Activated T-cell treated with anti-CD3 and anti-CD28 coated beads, Interleukin-2, amount 50 U/mL, for 72 hours (primary cell): ENCODE data around the gene TRAF1. TPM values are rescaled to one million over a fixed set of nuclear protein-coding genes. Genes with fewer than 3 reads are reported as not detected.

Experiments
- ATAC-seq, 2 donors: fragments of 150-1000 bp; cut with Tn5 transposase; replicated peaks in 1 of 2; 2 replicates each; pipeline ENCODE4 v1.10.0; 2021; ENCODE audit warnings: moderate library complexity in 2 of 2, mild to moderate bottlenecking in 1 of 2
- DNase-seq, 2 donors: peaks; one replicate each; pipeline ENCODE4 v3.0.0; 2021 to 2022; ENCODE audit warnings: mixed read lengths in 1 of 2
- H3K27ac Mint-ChIP-seq: one replicate; pipeline ENCODE4 v1.8.0; 2022; ENCODE audit warnings: mild to moderate bottlenecking, moderate library complexity, mixed read lengths
- H3K27me3 Mint-ChIP-seq: one replicate; pipeline ENCODE4 v1.8.0; 2022; ENCODE audit warnings: low read depth, mixed read lengths
- H3K36me3 Mint-ChIP-seq, 2 donors: one replicate each; pipeline ENCODE4 v1.8.0; 2022; ENCODE audit warnings: mixed read lengths in 2 of 2, mild to moderate bottlenecking in 1 of 2; ENCODE audit not compliant: insufficient read depth in 2 of 2
- H3K4me1 Mint-ChIP-seq: one replicate; pipeline ENCODE4 v1.8.0; 2022; ENCODE audit warnings: low read depth, mixed read lengths
- H3K4me3 Mint-ChIP-seq, 2 donors: one replicate each; pipeline ENCODE4 v1.8.0; 2022; ENCODE audit warnings: mild to moderate bottlenecking in 2 of 2, mixed read lengths in 2 of 2, moderate library complexity in 2 of 2
- H3K9me3 Mint-ChIP-seq, 2 donors: one replicate each; pipeline ENCODE4 v1.8.0; 2022; ENCODE audit warnings: mixed read lengths in 2 of 2
- total RNA-seq, 2 donors: library from RNA; stranded (reverse); gene quantifications; one replicate each; pipeline ENCODE4 v1.2.3, GENCODE V29; 2022

TRAF1 gene
- total RNA-seq, 2 donors from 2014 or later = 91.6 to 101 TPM

DNA sequence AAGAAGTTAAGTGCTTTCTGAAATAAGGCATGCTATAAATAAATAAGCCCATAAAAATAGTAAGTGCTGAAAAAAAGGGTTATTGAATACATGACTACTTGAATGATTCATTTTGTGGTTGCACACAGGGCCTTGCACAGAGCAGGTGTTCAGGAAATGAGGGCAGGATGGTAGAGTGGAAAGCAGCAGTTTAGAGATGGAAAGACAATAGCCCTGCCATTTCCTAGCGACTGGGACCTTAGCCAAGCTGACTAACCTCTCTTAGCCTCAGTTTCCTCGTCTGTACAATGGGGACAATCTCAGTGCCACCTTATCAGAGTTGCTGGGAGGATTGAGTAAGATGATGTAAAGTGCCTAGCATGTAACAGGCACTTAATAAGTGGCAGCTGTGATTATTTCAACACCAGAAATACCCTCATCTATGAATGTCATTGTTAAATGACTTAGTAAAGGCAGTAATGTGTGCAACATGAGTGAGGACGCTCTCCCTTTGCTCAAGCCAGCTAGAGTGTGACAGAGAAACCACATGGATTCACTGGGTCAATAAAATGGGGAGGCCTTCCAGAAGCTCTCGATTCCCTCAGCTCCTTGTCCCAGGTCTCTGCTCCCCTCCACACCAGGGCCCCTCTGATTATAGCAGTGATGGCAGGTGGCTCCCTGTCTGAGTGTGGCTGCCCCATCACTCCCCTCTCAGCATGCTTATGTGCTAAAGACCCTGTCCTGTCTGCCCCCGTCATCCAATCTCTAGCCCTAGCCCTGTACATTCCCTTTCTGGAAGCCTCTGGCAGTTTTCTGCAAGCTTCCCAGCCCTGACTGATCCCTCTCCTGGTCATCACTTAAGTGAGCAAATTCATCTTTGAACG, 33.6 kb downstream of the TRAF1 start:
- H3K36me3 Mint-ChIP-seq = peaks cover 2% of the 10 kb centered on the region in 2 donors
- peak overlapping the region; percentile 100 for H3K27ac Mint-ChIP-seq
- H3K4me3 Mint-ChIP-seq = peak overlapping the region; percentile 75 to 88
- peaks cover 92% of the 10 kb centered on the region for H3K4me1 Mint-ChIP-seq
- peak; percentile 70 to 76 for DNase-seq
- ATAC-seq = peak; percentile 69 to 70
- H3K9me3 Mint-ChIP-seq = no peaks in the 10 kb centered on the region
- H3K27me3 Mint-ChIP-seq = no peaks in the 10 kb centered on the region

DNA sequence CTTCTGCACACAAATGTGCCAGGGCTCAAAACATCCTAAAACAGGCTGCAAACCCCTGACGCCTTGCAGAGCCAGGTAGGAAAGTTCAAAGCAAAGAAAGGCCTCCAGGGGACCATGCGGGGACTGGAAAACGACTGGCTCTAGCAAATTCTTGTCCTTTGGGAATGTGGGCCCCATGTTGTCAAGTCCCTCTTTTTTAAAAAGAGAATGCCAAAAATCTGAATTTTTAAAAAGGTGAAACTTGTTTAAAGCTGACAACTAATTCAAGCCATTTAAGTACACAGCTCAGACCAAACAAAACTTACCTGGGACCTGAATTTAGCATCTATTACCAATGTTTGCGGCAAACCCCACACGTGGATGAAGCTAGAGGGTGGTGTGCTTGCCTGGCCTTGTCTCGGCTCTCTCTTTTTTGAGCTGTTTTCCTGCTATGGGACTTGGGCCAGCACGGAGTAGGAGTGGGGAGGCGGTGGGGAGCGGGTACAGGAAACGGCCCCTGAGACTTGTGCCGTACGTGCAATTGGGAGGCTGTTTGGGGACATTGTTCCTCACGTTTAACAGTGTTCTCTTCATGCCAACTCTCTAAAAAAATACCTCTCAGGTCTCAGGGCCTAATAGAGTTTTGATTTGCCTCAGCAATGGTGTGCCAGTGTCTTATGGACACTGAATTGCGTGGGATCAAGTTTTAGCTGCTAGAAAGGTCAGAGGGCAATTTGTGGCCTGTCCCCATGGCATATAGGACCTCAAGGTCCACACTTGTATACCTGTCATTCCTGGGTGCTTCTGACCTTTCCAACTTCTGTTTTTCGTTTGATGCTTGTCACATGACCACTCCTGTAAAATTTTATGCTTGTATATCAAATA, 34.5 kb downstream of the TRAF1 start:
- Mint-ChIP-seq H3K4me3 (peak overlapping the region; percentile 75 to 88), H3K27ac (peak overlapping the region; percentile 100), H3K36me3 (peaks cover 2% of the 10 kb centered on the region in 2 donors), H3K4me1 (peaks cover 90% of the 10 kb centered on the region), H3K27me3 (no peaks in the 10 kb centered on the region), H3K9me3 (no peaks in the 10 kb centered on the region)
- DNase-seq = no peak
- peak; percentile 12 to 25 for ATAC-seq

DNA sequence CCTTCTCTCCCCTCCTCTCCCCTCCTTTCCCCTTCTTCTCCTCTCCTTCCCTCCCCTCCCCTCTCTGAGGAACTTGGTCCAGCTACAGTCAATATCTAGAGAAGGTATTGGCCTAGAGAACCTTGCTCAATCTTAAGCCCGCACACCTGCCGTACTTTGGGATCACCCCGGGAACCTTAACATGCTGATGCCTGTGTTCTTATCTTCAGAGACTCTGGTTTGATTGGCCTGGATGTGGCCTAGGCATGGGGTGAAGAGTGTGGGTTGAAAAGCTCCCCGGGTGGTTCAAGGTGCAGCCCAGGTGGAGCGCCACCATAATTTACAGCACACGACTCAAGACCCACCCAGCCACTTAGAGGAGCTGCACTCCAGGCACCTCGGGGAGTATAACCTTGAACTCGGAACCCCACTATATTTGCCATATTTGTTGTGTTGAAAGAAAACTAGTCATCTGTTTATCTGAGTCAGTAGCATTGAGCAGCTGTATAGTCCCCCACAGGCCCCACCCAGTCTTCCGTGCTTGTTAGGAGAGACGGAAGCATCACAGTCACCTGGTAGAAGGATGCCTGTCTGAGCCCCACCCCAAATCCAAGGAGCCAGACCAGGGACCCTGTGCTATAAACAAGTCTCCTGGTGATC, 35.2 kb downstream of the TRAF1 start:
- ATAC-seq = peak; percentile 61 to 65
- H3K27me3 Mint-ChIP-seq = no peaks in the 10 kb centered on the region
- H3K4me1 Mint-ChIP-seq = peaks cover 90% of the 10 kb centered on the region
- H3K9me3 Mint-ChIP-seq = no peaks in the 10 kb centered on the region
- peak; percentile 76 to 78 for DNase-seq
- H3K27ac Mint-ChIP-seq = peak overlapping the region; percentile 100
- H3K36me3 Mint-ChIP-seq = peaks cover 0 to 2% of the 10 kb centered on the region in 2 donors
- peak overlapping the region; percentile 75 to 88 for H3K4me3 Mint-ChIP-seq

DNA sequence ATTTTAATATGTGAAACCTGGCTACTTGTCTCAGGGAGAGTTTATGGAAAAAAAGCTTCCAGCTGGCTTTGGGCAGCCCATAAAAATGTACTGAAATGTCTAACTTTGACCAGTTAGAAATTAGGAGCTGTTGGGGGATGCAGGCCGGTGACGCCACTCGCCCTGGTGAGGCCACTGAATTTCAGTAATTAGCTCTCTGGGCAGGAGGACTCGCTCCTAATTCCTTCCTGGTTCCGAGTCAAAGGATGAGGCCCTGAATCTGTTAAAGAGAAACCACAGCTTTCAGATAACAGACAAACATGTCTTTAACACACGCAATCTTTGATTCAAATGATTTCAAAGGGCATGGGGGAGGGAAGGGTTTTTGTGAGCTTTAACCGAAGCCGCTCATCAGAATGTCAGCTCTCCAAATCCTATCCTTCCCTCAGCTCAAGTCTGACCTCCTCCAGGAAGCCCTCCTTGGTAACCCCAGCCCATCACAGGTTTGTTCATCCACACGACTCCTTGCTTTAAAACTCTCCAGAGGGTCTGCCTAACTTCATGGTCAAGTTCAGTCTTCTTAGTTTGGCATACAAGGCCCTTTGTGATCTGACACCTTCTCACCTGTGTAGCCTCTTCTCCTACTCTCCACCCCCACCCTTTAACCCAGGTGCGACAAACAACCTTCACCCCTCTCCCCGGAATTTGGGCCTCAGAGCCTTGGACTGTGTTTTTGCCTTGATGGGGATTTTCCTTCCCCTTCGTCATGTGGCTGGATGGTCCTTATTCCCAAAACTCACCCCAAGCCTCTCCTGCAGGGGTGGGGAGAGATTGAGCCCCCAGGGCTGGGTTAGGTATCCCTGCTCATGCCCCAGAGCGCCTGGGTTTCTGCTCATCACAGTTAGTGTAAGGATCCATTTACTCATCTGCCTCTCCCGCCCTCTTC, 36.0 kb downstream of the TRAF1 start:
- DNase-seq = no peak
- peak overlapping the region; percentile 75 to 88 for H3K4me3 Mint-ChIP-seq

DNA sequence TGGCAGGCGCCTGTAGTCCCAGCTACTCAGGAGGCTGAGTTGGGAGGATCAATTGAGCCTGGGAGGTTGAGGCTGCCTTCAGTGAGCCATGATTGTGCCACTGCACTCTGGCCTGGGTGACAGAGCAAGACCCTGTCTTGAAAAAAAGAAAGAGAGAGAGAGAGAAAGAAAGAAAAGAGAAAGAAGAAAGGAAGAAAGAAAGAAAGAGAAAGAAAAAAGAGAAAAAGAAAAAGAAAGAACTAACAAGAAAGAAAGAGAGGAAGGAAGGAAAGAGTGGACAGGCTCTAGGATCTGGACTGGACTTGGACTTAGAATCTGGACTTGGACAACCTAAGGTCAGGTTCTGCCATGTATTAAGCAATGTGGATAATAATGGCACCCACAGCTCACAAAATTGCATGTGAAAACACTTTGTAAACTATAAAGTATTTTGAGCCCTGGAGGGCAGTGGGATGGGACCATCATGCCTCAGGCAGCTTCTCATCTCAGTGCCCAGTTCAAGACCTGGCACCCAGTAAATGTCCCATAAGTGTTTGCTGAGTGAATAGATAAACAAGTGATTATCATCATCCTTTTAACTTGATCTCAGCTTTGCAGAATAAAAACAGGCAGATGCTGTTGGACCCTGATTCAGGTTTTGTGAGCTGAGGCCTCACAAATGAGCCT, 36.9 kb downstream of the TRAF1 start:
- no peaks in the 10 kb centered on the region for H3K27me3 Mint-ChIP-seq
- H3K27ac Mint-ChIP-seq = peak overlapping the region; percentile 100
- H3K4me3 Mint-ChIP-seq = peak overlapping the region; percentile 75 to 88
- H3K9me3 Mint-ChIP-seq = no peaks in the 10 kb centered on the region
- ATAC-seq = no peak
- peaks cover 84% of the 10 kb centered on the region for H3K4me1 Mint-ChIP-seq
- no peak for DNase-seq
- H3K36me3 Mint-ChIP-seq = peaks cover 0 to 2% of the 10 kb centered on the region in 2 donors

More for the DNA sequence above, 36.0 kb downstream of the TRAF1 start:
- ATAC-seq = peak in 1 of 2 donors; percentile 0
- peaks cover 90% of the 10 kb centered on the region for H3K4me1 Mint-ChIP-seq
- H3K27me3 Mint-ChIP-seq = no peaks in the 10 kb centered on the region
- peak overlapping the region; percentile 100 for H3K27ac Mint-ChIP-seq
- no peaks in the 10 kb centered on the region for H3K9me3 Mint-ChIP-seq
- peaks cover 0 to 2% of the 10 kb centered on the region in 2 donors for H3K36me3 Mint-ChIP-seq

DNA sequence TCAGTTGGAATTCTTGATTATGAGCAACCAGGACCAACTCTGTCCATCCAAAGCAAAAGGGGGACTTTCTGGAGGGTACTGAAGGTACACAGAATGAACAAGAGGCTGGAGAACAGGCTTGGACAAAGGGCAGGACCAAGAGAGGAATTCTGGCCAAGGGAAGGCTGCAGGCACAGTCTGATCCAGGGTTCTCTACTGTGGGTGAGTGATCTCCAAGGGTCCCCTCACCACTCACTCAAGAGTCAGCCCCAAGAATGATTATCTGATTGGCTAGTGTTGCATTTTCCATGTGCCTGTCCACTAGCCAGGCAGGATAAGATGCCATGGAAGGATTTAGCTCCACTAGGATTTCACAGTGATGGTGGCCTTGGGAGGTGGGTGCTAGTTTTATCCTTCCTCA, 38.0 kb downstream of the TRAF1 start:
- Mint-ChIP-seq H3K36me3 (peaks cover 0 to 2% of the 10 kb centered on the region in 2 donors), H3K4me3 (no peak overlapping the region), H3K27ac (peak overlapping the region; percentile 100), H3K9me3 (no peaks in the 10 kb centered on the region), H3K27me3 (no peaks in the 10 kb centered on the region), H3K4me1 (peaks cover 83% of the 10 kb centered on the region)
- ATAC-seq = no peak
- DNase-seq = no peak

DNA sequence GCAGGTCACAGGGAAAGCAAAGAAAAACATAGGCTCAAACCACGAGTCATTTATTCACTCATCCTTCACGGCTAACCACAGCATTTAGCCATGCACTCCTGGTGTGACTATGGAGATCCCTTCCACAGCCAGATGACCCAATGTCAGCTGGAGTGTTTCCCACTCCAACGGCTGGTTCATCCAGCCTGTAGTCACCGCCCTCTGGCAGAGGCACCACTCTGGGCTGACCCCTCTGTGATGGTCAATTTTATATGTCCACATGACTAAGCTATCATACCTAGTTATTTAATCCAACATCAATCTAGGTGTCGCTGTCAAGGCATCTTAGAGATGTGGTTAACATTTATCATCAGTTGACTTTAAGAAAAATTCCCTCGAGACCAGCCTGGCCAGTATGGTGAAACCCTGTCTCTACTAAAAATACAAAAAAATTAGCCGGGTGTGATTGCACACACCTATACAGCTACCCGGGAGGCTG, 40.1 kb downstream of the TRAF1 start:
- ATAC-seq (peak; percentile 3 to 25), DNase-seq (no peak)
- Mint-ChIP-seq H3K4me3 (no peak overlapping the region), H3K36me3 (no peaks in the 10 kb centered on the region), H3K27ac (peak overlapping the region; percentile 86), H3K27me3 (no peaks in the 10 kb centered on the region), H3K9me3 (no peaks in the 10 kb centered on the region), H3K4me1 (peaks cover 80% of the 10 kb centered on the region)

DNA sequence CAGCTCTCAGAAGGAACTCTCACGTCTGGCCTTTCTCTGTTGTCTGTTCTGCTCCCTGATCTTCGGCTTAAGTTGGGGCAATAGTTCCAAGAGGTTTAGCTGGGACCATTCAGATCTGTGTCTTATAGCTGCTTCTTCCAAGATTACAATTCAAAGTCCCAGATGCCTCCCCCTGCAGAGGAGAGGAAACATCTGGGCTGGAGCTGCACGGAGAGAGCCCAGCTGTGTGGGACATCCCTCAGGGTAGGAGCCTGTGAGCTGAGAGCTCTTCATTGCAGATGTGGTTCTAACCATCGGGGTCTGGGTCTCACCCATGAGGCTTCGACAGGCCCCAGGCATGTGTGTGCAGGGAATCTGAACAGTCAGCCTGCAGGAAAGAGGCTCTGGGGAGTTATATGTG, 40.6 kb downstream of the TRAF1 start:
- Mint-ChIP-seq H3K36me3 (no peaks in the 10 kb centered on the region), H3K27ac (peak overlapping the region; percentile 38), H3K4me1 (peaks cover 80% of the 10 kb centered on the region), H3K4me3 (no peak overlapping the region), H3K27me3 (no peaks in the 10 kb centered on the region), H3K9me3 (no peaks in the 10 kb centered on the region)
- no peak for DNase-seq
- ATAC-seq = no peak

DNA sequence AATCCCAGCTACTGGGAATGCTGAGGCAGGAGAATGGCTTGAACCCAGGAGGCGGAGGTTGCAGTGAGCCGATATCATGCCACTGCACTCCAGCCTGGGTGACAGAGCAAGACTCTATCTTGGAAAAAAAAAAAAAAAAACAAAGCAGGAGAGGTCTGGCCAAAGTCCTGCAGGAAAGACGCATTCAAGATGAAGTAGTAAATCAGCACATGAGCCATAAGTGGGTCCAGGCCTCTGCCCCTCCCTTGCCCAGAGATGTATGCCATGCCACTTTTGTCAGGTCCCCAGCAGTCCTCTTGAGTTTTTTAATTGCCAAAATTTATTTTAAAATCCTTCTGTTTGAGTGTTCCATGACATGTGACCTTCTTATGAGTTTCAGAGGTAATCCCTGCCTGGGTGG, 41.1 kb downstream of the TRAF1 start:
- ATAC-seq (no peak), DNase-seq (no peak)
- Mint-ChIP-seq H3K36me3 (no peaks in the 10 kb centered on the region), H3K4me3 (no peak overlapping the region), H3K9me3 (no peaks in the 10 kb centered on the region), H3K27ac (no peak overlapping the region), H3K4me1 (peaks cover 80% of the 10 kb centered on the region), H3K27me3 (no peaks in the 10 kb centered on the region)

DNA sequence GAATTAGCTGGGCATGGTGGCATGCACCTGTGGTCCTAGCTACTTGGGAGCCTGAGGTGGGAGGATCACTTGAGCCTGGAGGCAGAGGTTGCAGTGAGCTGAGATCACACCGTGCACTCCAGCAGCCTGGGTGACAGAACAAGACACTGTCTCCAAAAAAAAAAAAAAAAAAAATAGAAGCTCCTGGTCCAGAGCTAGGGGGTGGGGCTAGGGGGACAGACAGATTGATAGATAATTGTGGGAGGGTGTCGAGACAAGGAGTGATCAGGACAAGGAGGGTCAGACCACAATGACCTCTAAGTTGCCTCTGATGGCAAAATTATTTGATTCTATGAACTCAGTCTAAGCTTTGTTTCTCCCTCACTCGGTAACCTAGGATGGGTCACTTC, 43.0 kb downstream of the TRAF1 start:
- peak overlapping the region; percentile 54 for H3K27ac Mint-ChIP-seq
- peaks cover 0 to 2% of the 10 kb centered on the region in 2 donors for H3K36me3 Mint-ChIP-seq
- no peaks in the 10 kb centered on the region for H3K9me3 Mint-ChIP-seq
- ATAC-seq = no peak
- no peak for DNase-seq
- H3K27me3 Mint-ChIP-seq = no peaks in the 10 kb centered on the region
- peaks cover 81% of the 10 kb centered on the region for H3K4me1 Mint-ChIP-seq
- H3K4me3 Mint-ChIP-seq = no peak overlapping the region

DNA sequence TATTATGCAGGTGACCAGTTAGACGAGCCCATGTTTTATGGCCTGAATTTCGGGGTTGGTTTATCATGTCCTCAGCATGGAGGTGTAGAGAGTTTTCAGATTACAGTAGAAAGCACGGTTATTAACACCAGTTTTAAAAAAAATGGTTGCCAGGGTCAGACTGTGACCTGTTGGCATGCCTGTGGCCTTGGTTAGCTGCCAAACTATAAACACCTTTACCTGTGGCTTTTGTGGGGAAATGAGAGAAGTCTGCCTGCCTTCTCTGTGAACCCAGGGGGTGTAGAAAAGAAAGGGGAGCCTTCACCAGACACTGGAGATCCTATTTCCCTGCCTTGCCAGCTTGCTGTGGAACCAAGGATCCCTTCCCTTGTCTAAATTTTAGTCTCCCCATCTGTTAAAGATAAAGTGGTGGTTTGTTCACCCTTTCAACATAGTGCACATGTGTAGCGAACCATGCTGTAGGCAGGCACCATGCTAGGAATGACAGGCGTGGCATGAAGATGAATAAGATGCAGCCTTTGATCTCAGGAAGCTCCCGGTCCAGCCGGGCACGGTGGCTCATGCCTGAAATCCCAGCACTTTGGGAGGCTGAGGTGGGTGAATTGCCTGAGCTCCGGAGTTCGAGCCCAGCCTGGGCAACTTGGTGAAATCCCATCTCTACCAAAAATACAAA, 43.5 kb downstream of the TRAF1 start:
- Mint-ChIP-seq H3K4me3 (peak overlapping the region; percentile 24 to 36), H3K27me3 (no peaks in the 10 kb centered on the region), H3K27ac (peak overlapping the region; percentile 54), H3K9me3 (no peaks in the 10 kb centered on the region), H3K4me1 (peaks cover 81% of the 10 kb centered on the region), H3K36me3 (peaks cover 0 to 2% of the 10 kb centered on the region in 2 donors)
- DNase-seq (no peak), ATAC-seq (no peak)
